Suppressor macrophage (primary cell): ENCODE measurements around the gene SLC1A6.
A peak's percentile ranks its signal among the peaks of the same experiment; 100 is the strongest.
"Not testable (repeated sequence)": the region's sequence is repeated elsewhere in the genome, so short reads cannot be mapped to it uniquely, and the experiment has no call there.

Experiments used
- DNase-seq, 4 experiments: peaks; one replicate each; pipeline ENCODE4 v3.0.0-alpha.2; 2020 to 2022
- total RNA-seq, 17 experiments: gene quantifications; one replicate each; lab custom pipeline; 2026; ENCODE audit warnings: mixed read lengths in 6 of 17, inconsistent platforms in 3 of 17; lab: John Stamatoyannopoulos, UW

SLC1A6 gene
- 0 to 3.2 (median 0) reads per million in 17 experiments for total RNA-seq

- peak in 1 of 4 experiments; percentile 5 for DNase-seq
Observed at GRCh38 chr19:14979476-14980255, at the start of gene SLC1A6. TSS of gene SLC1A6 (minus strand) at chr19:14979864. CDS start at chr19:14972910, 6,954 bp downstream.

- DNase-seq: no peak
Observed at GRCh38 chr19:15028490-15028889, 48.8 kb upstream of the SLC1A6 start.

- peak; percentile 11 to 30 (median 16) for DNase-seq
Observed at GRCh38 chr19:15025217-15025616, 45.6 kb upstream of the SLC1A6 start.

GRCh38 chr19:15022752-15023151 lies 43.1 kb upstream of the SLC1A6 start:
- DNase-seq: no peak

GRCh38 chr19:15021286-15022007 lies 41.8 kb upstream of the SLC1A6 start:
- no peak for DNase-seq

- not testable (repeated sequence) for DNase-seq
Observed at GRCh38 chr19:15018836-15019235, 39.2 kb upstream of the SLC1A6 start.

- DNase-seq: peak; percentile 24 to 51 (median 35)
Observed at GRCh38 chr19:15015946-15016542, 36.4 kb upstream of the SLC1A6 start.

- no peak for DNase-seq
Observed at GRCh38 chr19:15014579-15014978, 34.9 kb upstream of the SLC1A6 start.

GRCh38 chr19:15010501-15011300 lies 31.0 kb upstream of the SLC1A6 start:
- no peak for DNase-seq

GRCh38 chr19:15008308-15008707 lies 28.6 kb upstream of the SLC1A6 start:
- DNase-seq: no peak

- no peak for DNase-seq
Observed at GRCh38 chr19:14997981-14998380, 18.3 kb upstream of the SLC1A6 start.

GRCh38 chr19:14992780-14993179 lies 13.1 kb upstream of the SLC1A6 start:
- DNase-seq: no peak

- no peak for DNase-seq
Observed at GRCh38 chr19:14985133-14985532, 5.5 kb upstream of the SLC1A6 start.

GRCh38 chr19:14978161-14978776 lies 1.4 kb downstream of the SLC1A6 start:
- DNase-seq: no peak

- no peak for DNase-seq
Observed at GRCh38 chr19:14977128-14977527, 2.5 kb downstream of the SLC1A6 start.

GRCh38 chr19:14974488-14974887 lies 5.2 kb downstream of the SLC1A6 start:
- DNase-seq: no peak

GRCh38 chr19:14972676-14973075 lies 7.0 kb downstream of the SLC1A6 start:
- DNase-seq: no peak

GRCh38 chr19:14971474-14971873 lies 8.2 kb downstream of the SLC1A6 start:
- no peak for DNase-seq

- DNase-seq: no peak
Observed at GRCh38 chr19:14968247-14968646, 11.4 kb downstream of the SLC1A6 start.

GRCh38 chr19:14961956-14962685 lies 17.5 kb downstream of the SLC1A6 start:
- no peak for DNase-seq

GRCh38 chr19:14959263-14959662 lies 20.4 kb downstream of the SLC1A6 start:
- DNase-seq: no peak
